Stimulated activated naive CD4-positive, alpha-beta T cell (primary cell): ENCODE data around the gene HIGD1A.

ENCODE experiments used
- DNase-seq, 6 experiments: peaks; one replicate each; lab custom pipeline; 2025; lab: John Stamatoyannopoulos, UW

Gene HIGD1A

GRCh38 chr3:42799376-42799775 lies 4.9 kb downstream of the HIGD1A start:
- no peak for DNase-seq

GRCh38 chr3:42796332-42796885 lies 7.9 kb downstream of the HIGD1A start:
- DNase-seq = no peak

GRCh38 chr3:42795621-42796181 lies 8.6 kb downstream of the HIGD1A start:
- DNase-seq = no peak

- DNase-seq = no peak
These were observed 13.5 kb downstream of the HIGD1A start for GRCh38 chr3:42790714-42791229.

- DNase-seq = no peak
These were observed 17.7 kb downstream of the HIGD1A start for GRCh38 chr3:42786631-42787030.

GRCh38 chr3:42786212-42786611 lies 18.1 kb downstream of the HIGD1A start:
- no peak for DNase-seq

GRCh38 chr3:42780892-42781700 lies 23.2 kb downstream of the HIGD1A start:
- peak in 4 of 6 experiments; percentile 2 to 67 (median 50) for DNase-seq

GRCh38 chr3:42780398-42780797 lies 23.9 kb downstream of the HIGD1A start:
- no peak for DNase-seq

- DNase-seq = no peak
These were observed 25.6 kb downstream of the HIGD1A start for GRCh38 chr3:42778644-42779043.

GRCh38 chr3:42773409-42773751 lies 30.9 kb downstream of the HIGD1A start:
- DNase-seq = no peak

- DNase-seq = peak; percentile 67 to 77 (median 72)
These were observed 31.5 kb downstream of the HIGD1A start, which contains the start of gene CCDC13 for GRCh38 chr3:42772670-42773408. Gene CCDC13, minus strand, starts transcription at chr3:42773253. Its CDS starts 14,908 bp downstream, at chr3:42758345.

- no peak for DNase-seq
These were observed 33.0 kb downstream of the HIGD1A start for GRCh38 chr3:42771271-42771670.

- DNase-seq = no peak
These were observed 34.7 kb downstream of the HIGD1A start for GRCh38 chr3:42769477-42770131.

- no peak for DNase-seq
These were observed 39.6 kb downstream of the HIGD1A start for GRCh38 chr3:42764561-42765295.

- no peak for DNase-seq
These were observed 40.2 kb downstream of the HIGD1A start for GRCh38 chr3:42764115-42764514.

- no peak for DNase-seq
These were observed 41.3 kb downstream of the HIGD1A start for GRCh38 chr3:42763021-42763420.

GRCh38 chr3:42762046-42762724 lies 42.1 kb downstream of the HIGD1A start:
- no peak for DNase-seq

GRCh38 chr3:42758126-42758525 lies 46.2 kb downstream of the HIGD1A start:
- DNase-seq = no peak

- DNase-seq = no peak
These were observed 47.5 kb downstream of the HIGD1A start for GRCh38 chr3:42756681-42757213.
